ENCODE results near the gene CSF1. TPM values are rescaled to one million over a fixed set of nuclear protein-coding genes. Genes with fewer than 3 reads are reported as not detected.

CSF1 gene
- total and polyA plus RNA-seq, 2 of the 13 experiments (the other 11 are each of a cell fraction or from before 2014, with no cell fraction given): 4.6 to 13.3 TPM

DNA sequence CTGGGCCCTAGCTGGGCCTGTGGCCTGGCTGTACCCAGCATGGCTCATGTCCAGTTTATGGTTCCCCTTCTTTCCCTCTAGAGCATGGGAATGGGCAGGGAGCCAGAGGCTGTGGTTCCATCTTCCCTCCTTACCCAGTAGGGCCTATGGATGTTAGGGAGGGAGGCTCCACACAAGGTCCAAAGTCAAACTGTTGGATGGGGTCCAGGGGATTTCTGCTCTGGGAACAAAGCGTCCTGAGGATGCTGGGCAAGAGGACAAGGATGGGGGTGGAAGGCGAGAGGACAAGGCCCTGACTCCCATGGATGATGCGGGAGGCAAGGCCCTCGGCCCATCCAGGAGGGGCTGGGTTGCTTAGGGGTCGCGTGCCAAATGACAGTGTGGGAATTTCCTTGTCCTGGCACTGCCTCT is 17.3 kb downstream of the CSF1 start:
- FAIRE-seq (no peak), DNase-seq (ENCODE audit: low spot score) (no peak), ATAC-seq (no peak)
- Histone ChIP-seq H4K20me1 (ENCODE audit: insufficient read depth, low read length) (no peaks in the 10 kb centered on the region), H3K27me3 (ENCODE audit: control insufficient read depth in 1 of 2, insufficient read depth in 2 of 2, low read length in 2 of 2) (no peaks in the 10 kb centered on the region), H3K4me1 (ENCODE audit: insufficient read depth, low read length) (peaks cover 60% of the 10 kb centered on the region), H3K9ac (ENCODE audit: insufficient read depth, low read depth, low read length) (no peak overlapping the region), H3K36me3 (replicated peaks in 1 of 2; ENCODE audit: control insufficient read depth in 1 of 2, insufficient read depth in 2 of 2, low read length in 2 of 2) (peaks cover 12 to 34% of the 10 kb centered on the region in 2 experiments; a peak in 4 of 5 replicates), H3K9me3 (ENCODE audit: low read length) (no peaks in the 10 kb centered on the region), H2AFZ (ENCODE audit: low read length) (no peak overlapping the region), H3K4me2 (ENCODE audit: low read depth, low read length) (no peak overlapping the region), H3K4me3 (replicated peaks in 1 of 3; ENCODE audit: insufficient read depth in 1 of 3, low read depth in 2 of 3, low read length in 3 of 3) (no peak overlapping the region), H3K79me2 (ENCODE audit: insufficient read depth, low read length) (no peaks in the 10 kb centered on the region), H3K27ac (ENCODE audit: extremely low read length, insufficient read depth, low read length) (no peak overlapping the region)
- POLR2A ChIA-PET: interaction anchor here (0.9 kb wide), 1 partner anchor 33 kb away, joined by 3 read pairs; no protein-coding TSS in a partner anchor
- 100% methylated on average over 4 of the region's 6 CpGs for WGBS (ENCODE audit: low lambda C conversion rate)
- no TSS peak for BruUV-seq (replicated peaks)
- in situ Hi-C loops (cut with HindIII; ENCODE audit: extremely low pct_ligation_motif_present, low pct_unique_long_range_greater_than_20kb): no loop called here
- intact Hi-C loops (cut with micrococcal nuclease; ENCODE audit: unreplicated experiment): no loop called here
- CTCF ChIA-PET (ENCODE audit: low intra/inter-chr PET ratio, low total read pairs): no interaction called here
- TF ChIP-seq GZF1 (CRISPR knock-in tag; IDR thresholded peaks at IDR 0.05): no peak
- TF ChIP-seq ZFX (CRISPR knock-in tag; IDR thresholded peaks at IDR 0.05; ENCODE audit: low read depth): no peak
- no peak for TF ChIP-seq TCF7L2 (IDR thresholded peaks at IDR 0.05; ENCODE audit: low read depth, low read length)
- TF ChIP-seq TRIM24 (CRISPR knock-in tag; IDR thresholded peaks at IDR 0.05): no peak
- TF ChIP-seq CREM (IDR thresholded peaks at IDR 0.05): no peak
- TF ChIP-seq CREM (CRISPR knock-in tag; IDR thresholded peaks at IDR 0.05): no peak
- no peak for TF ChIP-seq TOPORS (CRISPR knock-in tag; IDR thresholded peaks at IDR 0.05)
- no peak for TF ChIP-seq ZNF569 (CRISPR knock-in tag; IDR thresholded peaks at IDR 0.05; ENCODE audit: borderline replicate concordance)
- TF ChIP-seq ZNF225 (CRISPR knock-in tag; IDR thresholded peaks at IDR 0.05): no peak
- no peak for TF ChIP-seq U2AF1 (optimal IDR thresholded peaks at IDR 0.05; ENCODE audit: low read depth, low read length)
- TF ChIP-seq ZNF772 (CRISPR knock-in tag; IDR thresholded peaks at IDR 0.05): no peak

Data from HepG2 (cell line).